HS-27A (cell line): ENCODE results near the gene GCAT.

ENCODE experiments used
- DNase-seq: peaks from one replicate; pipeline ENCODE4 v3.0.0-alpha.2; 2012; ENCODE audit warnings: low read depth, missing footprints

Gene GCAT

DNA sequence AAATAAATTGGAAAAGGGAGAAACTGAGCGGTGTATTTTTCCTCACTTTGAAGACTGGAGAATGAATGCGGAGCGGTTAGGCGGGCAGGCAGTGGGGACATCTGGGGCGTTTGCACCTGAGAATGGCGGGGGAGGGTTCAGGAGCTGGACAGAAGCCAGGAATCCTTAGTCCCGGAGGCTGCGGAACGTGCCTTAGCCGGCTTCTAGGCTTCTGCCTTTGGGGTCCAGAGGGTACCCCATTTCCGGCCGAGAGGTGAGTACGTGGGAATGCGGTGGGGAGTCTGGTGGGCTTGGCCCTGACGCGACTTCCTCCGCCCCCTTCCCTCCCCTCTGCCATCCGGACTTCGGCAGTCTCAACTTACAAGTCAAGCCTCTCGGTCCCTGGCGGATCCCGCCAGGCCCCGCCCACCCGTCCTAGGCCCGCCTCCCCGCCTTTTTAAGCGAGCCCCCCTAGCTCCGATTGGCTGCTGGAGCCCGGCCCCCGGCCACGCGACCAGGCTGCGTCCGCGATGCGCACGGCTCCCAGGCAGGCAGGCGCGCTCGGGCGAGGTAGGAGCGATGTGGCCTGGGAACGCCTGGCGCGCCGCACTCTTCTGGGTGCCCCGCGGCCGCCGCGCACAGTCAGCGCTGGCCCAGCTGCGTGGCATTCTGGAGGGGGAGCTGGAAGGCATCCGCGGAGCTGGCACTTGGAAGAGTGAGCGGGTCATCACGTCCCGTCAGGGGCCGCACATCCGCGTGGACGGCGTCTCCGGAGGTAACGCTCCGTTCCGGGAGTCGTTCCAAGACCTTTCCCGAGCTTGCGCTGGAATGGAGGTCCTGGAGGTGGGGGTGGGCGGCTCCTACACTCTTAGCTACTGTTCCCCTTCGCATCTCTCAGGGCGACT is at the start of gene GCAT:
TSS of gene GCAT (plus strand) at position 525 of the 884 bp plus-strand sequence. CDS start at position 559, 34 bp downstream.
- peak; percentile 84 for DNase-seq

DNA sequence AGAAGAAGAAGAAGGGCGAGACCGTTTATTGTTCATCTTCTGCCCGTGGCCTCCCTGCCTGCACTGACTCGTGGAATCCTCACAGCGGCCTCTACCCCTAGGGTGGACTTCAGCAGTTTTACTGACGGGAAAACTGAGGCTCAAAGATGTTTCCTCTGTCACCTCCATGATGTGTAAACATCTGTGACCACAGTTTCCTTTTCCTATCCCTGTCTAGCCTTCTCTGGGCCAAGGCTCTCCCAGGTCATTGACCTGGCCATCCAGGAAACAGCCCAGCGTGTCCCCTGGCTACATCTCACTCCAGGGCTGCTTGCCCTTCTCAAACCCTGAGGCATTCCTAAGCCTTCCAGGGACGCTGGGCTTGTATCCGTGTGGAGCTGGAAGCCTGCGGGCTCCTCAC is 49.0 kb upstream of the GCAT start:
- DNase-seq, result no peak

DNA sequence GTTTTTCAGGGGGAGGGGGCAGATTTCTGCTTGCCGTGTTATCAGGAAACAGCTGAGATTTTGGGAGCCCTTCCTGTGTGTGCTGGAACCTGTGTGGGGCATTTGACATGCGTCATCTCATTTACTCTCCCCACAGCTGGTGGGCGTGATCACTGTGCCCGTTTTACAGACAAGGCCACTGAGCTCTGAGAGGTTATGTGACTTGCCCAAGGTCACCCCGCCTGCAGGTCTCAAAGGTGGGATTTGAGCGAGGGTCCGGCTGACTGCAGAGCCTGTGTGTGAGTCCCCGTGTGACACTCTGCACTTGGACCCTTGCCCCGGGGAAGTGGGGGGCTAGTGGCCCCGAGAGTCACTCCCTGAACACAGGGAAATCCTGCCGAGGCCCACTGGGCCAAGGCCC is 48.5 kb upstream of the GCAT start:
- DNase-seq, result no peak

DNA sequence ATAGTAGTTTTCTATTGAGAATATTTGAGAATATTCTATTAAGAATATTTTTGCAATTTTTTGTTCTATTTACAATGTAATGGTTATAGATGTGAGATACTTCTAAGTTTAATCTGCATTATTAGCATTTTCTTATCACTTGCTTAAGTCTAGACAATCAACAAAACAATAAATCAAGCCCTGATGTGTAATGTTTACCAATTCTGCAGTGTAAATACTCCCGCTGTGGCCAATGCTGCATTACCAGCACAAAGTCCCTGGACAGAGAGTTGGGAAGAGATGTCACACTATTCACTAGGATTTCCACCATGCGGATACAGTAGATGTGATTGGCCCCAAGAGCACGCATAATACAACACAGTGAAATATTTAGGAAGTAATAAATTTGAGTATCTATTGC is 47.6 kb upstream of the GCAT start:
- no peak for DNase-seq

DNA sequence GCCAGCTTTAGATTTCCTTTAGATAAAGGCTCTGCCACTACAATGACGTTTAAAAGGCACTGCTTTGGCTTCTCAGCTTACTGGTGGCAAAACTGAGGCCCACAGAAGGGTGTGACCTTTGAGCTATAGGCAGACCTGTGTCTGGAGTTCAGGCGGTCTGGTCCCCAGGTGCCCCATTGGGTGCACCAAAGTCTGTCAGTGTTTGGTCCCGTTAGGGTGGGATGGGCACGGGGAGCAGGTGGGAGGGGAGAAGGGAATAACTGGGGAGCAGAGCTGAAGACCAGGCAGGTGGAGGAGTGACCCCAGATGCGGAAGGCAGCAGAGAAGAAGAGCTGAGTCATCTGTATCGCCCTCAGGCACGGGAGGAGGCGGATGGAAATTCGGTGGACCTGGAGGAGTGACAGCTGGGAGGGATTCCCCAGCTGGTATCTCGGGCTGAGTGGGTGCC is 45.3 kb upstream of the GCAT start:
- no peak for DNase-seq

DNA sequence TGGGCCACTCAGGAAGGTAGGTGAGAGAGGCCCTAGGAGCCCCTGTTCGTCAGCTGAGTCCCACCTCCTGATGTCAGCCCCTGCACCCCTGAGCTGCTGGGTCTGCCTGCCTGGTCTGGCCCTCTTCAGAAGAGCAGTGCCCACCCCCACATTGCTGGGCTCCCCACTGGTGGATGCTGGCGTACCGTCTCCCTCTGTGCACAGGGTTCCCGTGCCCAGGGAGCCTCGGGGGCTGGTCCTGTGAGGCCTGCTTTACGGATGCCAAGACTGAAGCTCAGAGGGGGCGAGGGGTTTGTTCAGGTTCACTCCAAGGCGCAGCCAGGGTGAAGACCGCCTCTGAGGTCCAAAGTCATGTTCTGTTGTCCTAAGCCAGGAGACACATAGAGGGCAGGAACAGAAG is 44.7 kb upstream of the GCAT start:
- DNase-seq, result no peak

DNA sequence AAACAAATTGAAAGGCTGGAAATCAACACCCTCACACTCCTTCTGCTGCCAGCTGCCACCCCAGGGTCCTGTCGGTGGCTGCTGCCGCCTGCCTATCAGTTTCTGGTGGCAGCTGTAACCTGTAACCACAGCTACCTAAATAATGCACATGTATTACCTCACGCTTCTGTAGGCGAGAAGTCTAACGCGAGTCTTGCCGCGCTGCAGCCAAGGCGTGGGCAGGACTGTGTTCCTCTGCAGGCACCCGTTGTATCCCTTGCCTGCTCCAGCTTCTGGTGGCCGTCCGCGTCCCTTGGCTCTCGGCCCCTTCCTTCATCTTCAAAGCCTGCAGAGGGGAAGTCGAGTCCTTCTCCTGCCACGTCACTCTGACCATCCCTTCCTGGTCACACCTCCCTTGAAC is 44.1 kb upstream of the GCAT start:
- DNase-seq, result no peak

DNA sequence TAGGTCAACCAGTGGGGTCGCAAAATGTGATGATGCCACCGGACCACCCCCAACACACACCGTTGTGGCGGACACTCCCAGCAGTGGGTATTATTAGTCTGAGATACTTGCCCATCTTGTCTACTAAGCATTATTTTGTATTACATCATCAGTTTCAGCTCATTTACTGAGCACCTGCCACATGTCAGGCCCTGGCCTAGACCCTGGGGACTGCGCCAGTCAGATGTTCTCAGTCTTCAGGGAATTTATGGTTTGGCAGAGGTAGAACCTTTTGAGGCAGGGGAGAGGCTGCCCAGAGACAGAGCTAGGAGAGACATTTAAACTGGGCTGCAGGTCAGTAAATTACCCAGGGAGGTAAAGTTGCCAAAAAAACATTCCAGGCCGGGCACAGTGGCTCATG is 43.1 kb upstream of the GCAT start:
- DNase-seq, result no peak

DNA sequence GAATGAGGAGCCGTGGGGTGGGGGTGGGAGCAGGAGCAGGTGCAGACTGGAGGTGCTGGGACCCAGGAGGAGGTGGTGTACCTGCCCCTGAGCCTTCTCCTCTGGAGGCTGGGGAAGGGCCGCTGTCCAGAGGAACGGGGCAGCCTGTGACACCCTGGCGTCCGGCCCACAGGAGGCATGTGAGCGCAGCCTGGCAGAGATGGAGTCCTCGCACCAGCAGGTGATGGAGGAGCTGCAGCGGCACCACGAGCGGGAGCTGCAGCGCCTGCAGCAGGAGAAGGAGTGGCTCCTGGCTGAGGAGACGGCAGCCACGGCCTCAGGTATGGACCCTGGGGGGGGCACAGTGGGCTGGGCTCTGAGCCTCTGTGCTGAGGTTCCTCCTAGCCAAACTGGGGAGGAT is 42.2 kb upstream of the GCAT start:
- DNase-seq, result no peak

DNA sequence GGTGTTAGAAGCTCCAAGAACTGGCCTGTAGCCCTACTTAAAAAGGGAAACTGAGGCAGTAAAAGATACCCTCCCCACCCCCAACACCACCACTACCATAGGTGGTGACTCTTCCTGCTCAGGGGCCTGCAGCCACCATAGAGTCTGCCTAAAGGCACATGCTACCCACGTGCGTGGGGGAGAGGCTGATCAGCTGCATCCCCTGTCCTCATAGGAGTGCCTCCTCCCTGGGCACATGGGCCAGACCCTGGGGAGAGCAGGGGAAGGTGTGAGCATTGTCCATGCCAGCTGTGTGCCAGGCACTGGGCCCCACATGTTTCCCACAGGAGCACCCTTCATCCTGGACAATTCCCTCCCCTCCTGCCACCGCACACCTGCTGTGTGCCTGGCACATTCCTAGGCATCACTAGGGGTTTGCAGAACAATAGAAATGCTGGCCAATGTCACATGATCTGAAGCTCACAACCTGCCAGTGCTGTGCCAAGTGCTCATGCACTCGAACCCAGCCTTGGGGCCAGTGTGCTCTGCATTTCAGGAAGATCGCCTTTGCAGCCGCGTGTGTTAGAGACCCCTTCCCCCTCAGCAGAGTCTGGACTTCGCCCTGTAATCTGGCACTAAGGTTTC is 41.7 kb upstream of the GCAT start:
- DNase-seq, result no peak

DNA sequence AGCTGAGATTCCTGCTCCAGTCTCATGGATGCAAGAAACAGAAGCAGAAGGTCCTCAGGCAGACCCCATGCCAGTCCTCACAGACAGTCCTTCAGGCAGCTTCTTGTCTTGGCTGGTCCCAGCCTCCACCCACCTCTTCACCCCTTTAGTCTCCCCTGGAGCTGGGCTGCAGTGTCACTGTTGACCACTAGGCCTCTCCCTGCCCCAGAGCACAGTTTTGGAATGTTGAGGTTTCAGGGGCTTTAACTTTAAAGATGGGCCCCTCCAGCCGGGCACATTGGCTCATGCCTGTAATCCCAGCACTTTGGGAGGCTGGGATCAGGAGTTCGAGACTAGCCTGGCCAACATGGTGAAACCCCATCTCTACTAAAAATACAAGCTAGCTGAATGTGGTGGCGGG is 39.5 kb upstream of the GCAT start:
- DNase-seq, result no peak

DNA sequence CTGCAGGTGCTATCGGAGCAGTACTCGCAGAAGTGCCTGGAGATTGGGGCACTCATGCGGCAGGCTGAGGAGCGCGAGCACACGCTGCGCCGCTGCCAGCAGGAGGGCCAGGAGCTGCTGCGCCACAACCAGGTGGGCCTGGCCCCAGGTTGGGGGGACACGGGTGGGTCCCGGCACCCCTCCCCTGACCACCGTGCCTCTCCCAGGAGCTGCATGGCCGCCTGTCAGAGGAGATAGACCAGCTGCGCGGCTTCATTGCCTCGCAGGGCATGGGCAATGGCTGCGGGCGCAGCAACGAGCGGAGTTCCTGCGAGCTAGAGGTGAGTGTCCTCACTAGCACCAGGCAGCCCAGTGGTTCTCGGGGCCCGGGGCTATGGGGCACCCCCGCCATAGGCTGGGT is 38.7 kb upstream of the GCAT start:
- no peak for DNase-seq

DNA sequence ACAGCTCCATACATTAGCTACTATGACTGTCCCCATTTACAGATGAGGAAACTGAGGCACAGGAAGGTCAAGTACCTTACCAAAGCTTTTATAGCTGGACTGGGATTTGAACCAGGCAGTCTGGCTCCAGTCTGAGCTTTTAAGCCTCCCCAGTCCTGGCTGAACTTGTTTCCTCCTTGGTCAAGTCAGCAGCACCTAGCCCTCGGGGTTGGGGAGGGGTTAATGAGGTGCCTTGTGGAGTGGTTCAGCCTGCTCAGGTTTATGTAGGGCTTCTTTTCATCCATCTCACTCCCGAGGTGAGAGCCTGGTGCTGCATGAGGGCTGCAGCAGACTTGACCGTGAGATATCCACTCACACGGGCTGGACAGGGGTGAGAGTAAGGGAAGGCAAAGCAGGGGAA is 36.7 kb upstream of the GCAT start:
- DNase-seq, result no peak

DNA sequence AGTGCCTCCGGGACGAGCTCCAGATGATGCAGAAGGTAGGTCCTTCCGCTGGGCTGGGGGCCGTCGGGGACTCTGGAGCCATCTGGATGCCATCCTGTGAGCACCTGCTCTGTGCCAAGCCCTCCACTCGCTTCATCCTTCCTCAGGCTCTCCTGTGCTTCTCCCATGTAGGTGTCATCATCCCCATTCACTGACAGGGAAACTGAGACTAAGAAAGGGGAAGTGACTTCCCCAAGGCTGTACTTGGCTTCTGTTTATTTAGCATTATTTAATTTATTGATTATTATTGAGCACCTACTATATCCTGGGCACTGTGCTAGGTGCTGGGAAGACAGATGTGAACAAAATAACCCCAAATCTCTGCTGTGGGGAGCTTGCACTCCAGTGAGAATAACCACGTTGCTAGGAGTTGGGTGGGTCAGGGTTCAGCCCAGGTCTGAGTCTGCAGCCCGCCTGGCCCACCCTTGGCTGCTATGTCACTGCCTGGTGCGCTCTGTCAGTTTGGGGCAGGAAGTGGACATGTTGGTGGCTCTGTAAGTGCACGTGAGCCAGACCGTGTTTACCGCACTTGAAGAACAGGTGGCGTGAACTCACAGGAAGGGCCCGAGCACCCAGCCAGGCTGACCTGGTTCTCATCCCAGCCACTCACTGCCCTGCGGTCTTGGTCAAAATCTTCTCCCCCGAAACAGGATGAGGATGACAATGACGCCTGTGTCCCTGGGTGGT is 35.9 kb upstream of the GCAT start:
- DNase-seq, result no peak

DNA sequence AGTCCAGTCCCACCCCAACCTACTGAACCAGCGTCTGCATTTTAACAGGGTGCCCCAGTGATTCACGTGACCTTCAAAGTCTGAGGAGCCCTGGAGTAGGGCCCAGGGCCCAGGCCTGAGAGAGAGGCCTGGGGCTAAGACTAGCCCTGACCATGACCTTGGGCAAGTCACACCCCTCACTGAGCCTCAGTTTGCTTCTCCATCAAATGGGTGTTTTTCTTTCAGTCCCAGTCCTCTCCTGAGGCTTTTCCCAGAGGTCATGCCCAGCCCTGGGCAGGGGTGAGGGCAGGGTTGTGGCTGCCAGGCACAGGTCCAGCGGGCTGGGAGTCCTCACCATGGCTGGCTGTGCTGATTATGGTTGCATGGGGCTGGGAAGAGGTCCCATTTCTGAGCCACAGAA is 33.0 kb upstream of the GCAT start:
- no peak for DNase-seq

DNA sequence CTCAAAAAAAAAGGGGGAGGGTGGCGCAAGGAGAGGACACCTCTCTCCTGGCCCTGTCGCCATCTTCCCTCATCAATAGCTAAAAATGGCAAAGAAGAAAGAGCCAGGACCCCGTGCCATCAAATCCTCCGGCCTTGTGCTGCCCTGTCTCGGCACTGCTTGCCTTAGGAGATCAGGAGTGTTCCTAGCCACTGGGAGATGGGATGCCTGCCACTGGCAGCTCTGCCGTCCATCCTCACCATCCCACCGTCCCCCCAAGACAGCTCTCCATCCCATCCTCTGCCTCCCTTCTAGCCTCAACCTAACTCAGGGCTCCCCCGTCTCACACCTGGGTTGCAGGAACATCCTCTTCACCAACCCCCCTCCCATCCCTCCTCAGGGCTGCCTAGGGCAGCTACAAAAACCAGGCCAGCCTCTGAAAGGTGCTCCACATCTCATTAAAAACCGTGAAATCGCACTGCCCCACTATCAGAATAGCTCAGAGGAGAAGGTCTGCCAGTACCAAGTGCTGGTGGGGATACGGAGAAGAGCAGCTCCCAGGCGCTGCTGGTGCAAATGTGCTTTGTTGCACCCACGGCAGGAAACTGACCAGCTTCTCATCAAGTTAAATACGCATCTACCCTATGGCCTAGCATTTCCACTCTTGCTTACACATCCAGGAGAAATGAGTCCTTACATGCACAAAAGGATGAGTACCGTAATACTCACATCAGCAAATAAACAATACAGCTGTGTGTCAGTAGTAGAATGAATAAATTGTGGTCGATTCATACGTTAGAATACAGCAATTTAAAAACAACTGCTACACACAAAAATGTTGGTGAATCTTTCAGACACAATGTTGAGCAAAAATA is 31.7 kb upstream of the GCAT start:
- DNase-seq, result no peak

DNA sequence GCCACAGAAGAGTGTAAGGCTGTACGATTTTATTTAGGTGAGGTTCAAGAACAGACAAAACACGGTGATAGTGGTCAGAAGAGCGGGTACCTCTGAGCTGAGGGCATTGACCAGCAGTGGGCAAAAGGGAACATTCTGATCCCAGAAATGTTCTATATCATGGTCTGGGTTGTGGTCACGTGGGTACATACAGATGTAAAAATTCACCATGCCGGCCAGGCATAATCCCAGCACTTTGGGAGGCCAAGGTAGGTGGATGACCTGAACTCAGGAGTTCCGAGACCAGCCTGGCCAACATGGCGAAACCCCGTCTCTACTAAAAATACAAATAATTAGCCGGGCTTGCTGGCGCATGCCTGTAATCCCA is 31.1 kb upstream of the GCAT start:
- no peak for DNase-seq

DNA sequence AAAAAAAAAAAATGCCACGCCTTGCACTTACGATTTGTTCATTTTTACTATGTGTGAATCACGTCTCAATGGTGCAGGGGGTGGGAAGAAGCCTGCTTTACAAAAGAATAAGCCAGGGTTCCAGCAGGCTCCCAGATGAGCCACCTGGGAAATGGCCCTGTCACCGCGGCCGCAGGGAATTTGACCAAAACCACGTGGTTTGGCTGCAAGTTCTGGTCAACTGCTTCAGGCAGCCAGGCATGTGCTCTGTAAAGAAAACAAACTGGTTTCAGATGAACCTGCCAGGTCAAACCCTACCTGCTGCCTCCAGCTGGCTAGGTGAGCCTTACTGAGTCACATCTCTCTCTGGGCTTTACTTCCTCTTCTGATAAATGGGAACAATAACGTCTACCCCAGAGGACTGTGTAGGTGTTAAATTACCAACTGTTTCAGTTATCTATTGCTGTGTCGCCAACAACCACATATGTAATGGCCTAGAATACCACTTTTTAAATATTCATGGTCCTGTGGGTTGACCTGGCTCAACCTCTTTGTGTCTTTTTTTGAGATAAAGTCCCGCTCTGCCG is 30.5 kb upstream of the GCAT start:
- DNase-seq, result peak; percentile 57

DNA sequence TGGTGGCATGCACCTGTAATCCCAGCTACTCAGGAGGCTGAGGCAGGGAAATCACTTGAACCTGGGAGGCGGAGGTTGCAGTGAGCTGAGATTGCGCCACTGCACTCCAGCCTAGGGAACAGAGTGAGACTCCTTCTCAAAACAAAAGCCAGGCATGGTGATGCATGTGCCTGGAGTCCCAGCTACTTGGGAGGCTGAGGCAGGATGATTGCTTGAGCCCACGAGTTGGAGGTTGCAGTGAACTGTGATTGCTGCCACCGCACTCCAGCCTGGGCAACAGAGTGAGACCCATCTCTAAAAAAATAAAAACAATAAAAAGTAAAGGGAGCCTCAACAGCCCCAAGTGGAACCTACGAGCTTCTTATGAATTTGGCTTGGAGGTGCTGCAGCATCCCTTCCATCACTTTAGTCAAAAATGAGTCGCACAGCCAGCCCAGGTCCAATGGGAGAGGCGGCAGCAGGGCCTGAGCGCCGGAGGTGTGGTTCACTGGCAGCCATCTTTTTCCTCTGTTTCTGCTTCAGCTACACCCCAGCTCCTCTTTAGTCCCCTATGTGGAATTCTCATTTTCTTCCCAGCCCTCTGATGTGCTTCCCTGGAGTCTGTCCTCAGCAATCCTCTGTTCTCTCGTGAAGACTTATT is 29.2 kb upstream of the GCAT start:
- DNase-seq, result no peak

DNA sequence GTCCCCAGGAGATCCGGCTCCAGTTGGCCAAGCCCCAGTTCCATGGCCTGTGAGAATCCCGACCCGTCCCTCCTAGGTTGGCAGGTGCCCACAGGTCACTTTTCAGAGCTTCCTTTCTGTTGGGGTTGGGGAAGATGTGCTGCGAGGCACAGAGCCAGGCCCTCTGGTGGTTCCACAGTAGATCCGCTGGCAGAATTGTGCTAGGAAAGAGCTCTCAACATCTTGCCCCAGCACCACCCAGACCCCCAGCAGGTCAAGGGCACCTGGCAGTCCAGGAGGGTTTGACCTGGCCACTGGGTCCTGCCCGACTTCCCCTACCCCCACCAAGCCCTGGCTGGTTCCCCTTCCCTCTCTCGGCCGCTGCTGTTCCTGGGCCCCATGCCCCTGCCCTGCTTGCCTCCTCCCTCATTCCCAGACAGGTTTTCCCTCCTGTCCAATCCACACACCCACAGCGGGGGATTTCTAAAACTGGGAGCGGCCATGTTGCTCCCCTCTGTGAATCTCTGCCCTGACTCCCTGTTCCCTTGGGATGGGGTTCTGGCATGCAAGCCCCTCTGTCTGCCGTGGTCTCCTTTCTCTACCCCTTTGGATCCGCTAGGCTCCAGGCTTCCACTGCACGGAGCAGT is 26.2 kb upstream of the GCAT start:
- DNase-seq, result no peak
